Erythroblast (primary cell): Measurements from ENCODE around the gene MXI1.
"Not testable (repeated sequence)": the region's sequence is repeated elsewhere in the genome, so short reads cannot be mapped to it uniquely, and the experiment has no call there.

Experiments
- DNase-seq, 2 experiments: peaks; one replicate each; lab custom pipeline; 2025; lab: John Stamatoyannopoulos, UW
- GATA1 ChIP-seq: IDR thresholded peaks from 2 replicates; pipeline ENCODE4 v1.6.1; 2011; ENCODE audit warnings: low read depth, mild to moderate bottlenecking, control low read depth, low read length, moderate library complexity
- POLR2A ChIP-seq: IDR thresholded peaks from 2 replicates; pipeline ENCODE4 v1.6.1; 2011; ENCODE audit warnings: mild to moderate bottlenecking, low read length

The MXI1 gene

DNA sequence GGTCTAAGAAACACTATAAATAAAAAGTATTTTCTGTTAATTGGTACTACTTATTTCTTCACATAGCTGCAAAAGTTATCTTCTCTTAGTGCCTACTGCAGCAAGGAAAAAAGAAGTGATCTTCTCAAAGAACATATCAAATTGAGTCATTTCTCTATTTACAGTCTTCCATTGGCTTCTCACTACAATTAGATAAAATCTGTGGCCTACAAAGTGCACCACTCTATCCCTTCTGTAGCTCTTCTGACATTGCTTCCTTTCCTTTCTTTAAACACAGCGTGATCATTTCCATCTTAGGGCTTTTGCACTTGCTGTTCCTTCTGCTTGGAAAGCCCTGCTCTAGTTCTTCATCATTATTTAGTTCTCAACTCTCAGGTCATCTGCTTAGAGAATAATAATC, 44.7 kb downstream of the MXI1 start:
- TF ChIP-seq POLR2A (no peak), GATA1 (no peak)
- no peak for DNase-seq

DNA sequence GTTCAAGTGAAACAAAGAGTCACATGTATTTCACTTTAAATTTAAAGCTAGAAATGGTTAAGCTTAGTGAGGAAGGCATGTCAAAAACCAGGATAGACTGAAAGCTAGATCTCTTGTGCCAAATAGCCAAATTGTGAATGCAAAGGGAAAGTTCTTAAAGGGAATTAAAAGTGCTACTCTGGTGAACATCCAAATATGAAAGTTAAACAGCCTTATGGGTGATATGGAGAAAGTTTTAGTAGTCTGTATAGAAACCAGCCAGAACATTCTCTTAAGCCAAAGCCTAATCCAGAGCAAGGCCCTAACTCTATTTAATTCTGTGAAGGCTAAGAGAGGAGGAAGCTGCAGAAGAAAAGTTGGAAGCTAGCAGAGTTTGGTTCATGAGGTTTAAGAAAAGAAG, 47.1 kb downstream of the MXI1 start:
- no peak for DNase-seq
- TF ChIP-seq GATA1 (no peak), POLR2A (no peak)

DNA sequence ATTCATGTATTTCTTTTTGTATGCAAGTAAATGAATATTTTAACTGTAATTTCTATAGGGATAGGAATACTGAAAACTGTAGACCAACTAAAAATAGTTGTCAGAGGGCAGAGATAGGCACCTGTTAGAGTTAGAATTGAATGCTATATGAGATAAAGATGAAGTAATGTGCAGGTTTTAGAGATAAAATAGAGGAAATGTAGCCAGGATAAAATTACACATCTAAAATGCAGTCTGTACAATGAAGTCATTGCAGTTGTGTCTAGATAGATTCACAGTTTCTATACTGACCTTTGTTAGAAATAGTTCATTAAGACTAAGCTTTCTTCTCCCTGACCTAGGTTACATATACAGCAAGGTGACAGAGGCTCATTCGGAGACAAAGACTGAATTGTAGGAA, 51.1 kb downstream of the MXI1 start:
- peak; percentile 79 to 91 for DNase-seq
- peak; percentile 40 for TF ChIP-seq POLR2A
- TF ChIP-seq GATA1: no peak

DNA sequence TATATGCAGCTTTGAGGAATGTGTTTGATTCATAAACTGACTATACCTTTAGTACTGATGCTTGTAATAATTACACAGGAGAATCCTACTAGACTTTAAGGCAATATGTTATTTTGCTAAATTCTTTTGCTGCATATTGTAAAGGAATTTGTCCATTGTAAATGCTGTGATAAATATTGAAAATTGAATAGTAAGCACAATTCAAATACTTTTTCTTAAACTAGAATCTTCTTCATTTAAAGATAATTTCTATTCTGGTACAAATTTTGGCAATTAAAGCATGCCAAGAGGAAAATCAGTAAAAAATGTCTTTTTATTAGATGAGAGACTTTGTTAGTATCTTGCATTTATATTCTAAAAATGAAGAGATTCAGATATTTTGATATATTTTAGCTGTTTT, 51.9 kb downstream of the MXI1 start:
- DNase-seq: no peak
- no peak for TF ChIP-seq POLR2A

DNA sequence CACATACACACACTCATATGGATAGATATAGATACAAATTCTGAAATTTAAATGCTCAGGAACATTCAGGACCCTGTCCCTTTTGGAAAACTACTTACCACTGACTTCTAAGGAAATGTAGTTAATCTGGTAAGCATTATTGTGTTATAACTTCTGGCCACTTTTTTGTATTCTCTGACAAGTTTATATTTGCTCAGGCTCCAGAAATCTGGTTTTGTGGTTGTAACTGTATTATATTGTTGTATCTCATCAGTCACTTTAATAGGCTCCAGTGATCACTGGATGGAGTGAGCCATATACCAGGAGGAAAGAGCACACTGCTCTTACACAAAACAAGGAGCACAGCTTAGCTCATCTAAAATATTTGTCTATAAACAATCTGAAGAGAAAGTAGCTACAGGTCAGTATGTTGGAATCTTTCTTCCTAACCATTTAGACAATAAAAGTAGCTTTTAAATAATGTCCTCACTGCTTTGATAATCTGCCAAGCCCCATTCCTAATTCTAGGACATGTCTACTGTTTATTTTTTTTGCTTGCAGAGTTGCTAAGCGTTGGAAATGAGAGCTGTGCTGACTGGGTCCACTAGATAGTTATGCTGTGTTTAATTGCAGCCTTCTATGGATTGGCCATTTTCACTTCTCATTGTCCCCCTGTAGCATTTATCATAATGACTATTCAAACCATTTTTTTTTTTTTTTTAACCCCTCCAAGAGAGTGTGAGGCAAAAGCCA, 53.5 kb downstream of the MXI1 start:
- DNase-seq: peak; percentile 29 to 36
- TF ChIP-seq GATA1 (no peak), POLR2A (no peak)

DNA sequence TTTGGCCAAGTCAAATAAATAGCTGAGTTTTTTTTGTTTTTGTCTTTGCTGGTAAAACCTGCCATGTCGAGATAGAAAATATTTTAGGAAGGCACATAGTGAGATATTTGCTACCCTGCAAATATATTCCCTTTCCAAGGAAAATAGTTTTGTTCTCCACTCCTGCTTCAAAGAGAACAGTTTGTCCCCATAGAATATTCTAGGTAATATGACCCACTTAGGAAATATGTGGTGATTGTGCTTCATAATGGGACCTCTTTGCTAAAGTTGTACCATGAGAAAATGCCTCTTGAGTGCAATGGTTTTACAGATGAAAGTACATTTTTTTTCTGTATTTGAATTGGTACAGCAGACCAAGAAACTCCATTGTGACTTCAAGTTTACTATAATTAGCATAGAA, 55.8 kb downstream of the MXI1 start:
- no peak for DNase-seq
- TF ChIP-seq POLR2A (no peak), GATA1 (no peak)

DNA sequence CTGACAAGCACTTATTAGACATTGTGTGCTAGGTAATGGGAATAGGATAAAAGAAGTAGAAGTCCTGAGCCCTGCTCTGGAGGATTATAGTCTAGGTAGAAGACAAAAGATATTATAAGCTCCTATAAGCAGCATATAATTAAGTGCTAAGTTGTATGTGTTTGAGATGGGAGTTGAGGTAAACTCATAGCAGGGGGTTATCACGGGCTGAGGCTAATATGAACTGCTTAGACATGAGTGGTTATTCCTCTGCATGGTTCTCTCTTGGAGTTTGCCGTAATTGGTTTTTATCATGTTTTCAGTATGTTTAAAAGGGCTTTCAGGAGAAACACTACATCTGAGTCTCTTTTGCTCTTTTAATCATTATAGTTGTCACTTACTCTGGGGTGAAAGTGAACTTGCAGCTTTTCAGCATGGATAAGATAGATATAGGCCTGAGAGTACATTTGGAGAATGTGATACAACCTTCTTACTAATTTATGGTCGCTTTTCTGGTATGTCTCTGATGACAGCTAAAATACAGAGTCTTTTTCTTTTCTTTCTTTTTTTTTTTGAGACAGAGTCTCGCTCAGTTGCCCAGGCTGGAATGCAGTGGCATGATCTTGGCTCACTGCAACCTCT, 58.3 kb downstream of the MXI1 start:
- TF ChIP-seq POLR2A (no peak), GATA1 (no peak)
- DNase-seq: peak; percentile 26 to 32

DNA sequence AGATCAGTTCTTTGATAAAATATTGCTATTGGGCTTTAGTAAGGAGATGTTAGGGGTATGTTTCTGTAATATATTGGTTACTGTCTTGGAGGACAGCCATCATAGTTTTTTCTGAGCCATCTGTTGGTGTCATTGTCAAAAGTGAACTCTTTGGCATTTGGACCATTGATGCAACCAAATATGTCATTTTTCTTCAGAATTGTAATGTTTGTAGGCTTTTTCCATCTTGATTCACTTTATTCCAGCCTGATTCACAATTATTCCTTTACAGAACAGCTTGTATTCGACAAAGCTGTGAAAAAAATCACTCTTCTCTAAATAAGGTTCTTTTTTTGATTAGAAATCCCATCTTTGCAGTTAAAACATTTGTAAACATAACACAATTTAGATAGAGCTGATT, 59.9 kb downstream of the MXI1 start:
- no peak for TF ChIP-seq GATA1
- DNase-seq: no peak

DNA sequence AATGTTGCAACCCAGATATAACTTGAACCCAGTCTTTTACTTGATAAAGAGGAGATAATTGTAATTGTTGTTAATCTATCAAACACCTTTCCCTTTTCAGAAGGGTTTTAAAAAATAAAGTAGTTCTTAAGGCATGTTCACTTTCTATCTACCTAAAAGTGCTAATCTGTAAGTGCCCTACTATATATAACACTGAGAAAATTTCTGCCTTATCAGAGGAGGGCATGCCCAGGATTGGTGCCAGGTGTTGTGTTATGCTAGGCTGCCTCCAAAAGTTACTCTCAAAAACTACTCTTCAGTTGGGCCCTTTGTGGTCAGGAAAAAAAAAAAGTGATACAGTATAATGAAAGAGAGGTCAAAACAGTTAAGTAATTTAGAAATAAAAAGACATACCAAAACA, 61.0 kb downstream of the MXI1 start:
- TF ChIP-seq GATA1: no peak
- TF ChIP-seq POLR2A: no peak
- DNase-seq: peak; percentile 59 to 73

DNA sequence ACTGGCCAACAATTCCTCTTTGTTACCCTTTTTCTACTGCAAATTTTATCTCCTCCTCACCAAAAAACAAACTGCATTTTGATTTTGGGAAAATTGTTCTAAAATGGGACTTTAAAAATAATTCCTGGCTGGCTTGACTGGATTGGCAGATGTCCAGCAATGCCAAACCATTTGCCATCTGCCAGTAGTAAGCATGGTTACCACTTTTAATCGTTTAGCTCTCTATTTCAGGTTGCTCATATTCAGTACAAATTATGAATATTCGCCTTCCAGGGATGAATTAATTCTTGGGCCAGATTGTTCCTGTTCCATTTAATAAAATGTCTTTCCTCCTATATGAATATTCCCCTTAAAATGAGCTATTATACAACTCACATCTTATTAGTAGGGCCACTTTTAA, 61.6 kb downstream of the MXI1 start:
- DNase-seq: no peak
- TF ChIP-seq GATA1: no peak
- no peak for TF ChIP-seq POLR2A

DNA sequence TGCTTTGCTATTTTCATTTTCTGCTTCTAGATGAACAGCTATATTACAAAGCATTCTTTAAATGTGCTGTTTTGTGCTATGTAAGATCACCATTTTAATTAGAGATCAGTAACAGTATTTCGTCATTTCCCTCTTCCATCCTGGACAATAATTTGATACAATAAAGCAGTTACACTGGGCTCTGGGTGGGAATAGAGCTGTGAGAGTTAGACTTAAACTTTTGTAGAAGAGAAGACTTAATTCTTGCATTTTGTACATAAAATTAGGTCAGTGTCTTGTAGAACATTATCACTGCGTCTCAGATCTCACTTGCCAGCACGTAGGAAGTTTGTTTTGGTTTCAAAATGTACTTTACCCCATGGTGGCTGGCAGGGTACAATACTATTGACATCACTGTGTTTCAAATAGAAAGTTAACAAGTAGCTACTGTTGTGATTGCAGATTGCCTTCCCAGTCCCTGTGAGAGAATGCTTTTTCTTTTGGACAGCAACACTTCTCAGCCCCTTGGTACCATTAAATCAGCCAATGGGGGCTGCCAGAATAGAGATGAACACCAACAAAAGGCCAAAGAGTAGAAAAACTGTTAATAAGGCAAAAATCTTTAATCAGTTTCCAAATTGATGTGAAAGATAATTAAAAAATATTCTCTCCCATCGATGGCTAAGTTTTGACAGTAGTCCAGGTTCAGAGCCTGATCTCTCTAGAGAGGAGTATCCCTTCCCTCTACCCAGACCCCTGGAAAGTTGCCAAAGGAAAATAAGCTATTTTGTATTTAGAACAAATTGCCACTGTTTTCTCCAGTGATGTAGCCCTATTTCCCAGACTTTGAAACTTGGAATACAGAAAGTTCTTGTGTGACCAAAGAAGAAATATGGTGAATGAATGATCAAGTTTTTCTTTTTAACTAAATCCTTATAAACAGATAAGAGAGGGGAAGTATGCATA, 62.2 kb downstream of the MXI1 start:
- TF ChIP-seq POLR2A (no peak), GATA1 (no peak)
- peak in 1 of 2 experiments; percentile 44 for DNase-seq

DNA sequence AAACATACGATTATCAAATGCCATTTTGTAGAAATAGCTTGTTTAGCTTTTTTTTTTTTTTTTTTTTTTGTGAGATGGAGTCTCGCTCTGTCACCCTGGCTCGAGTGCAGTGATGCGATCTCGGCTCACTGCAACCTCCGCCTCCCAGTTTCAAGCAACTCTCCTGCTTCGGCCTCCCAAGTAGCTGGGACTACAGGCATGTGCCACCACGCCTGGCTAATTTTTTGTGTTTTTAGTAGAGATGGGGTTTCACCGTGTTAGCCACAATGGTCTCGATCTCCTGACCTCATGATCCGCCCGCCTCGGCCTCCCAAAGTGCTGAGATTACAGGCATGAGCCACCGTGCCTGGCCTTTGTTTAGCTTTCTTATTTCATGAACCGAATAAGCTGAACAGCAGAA, 65.6 kb downstream of the MXI1 start:
- DNase-seq: not testable (repeated sequence)

DNA sequence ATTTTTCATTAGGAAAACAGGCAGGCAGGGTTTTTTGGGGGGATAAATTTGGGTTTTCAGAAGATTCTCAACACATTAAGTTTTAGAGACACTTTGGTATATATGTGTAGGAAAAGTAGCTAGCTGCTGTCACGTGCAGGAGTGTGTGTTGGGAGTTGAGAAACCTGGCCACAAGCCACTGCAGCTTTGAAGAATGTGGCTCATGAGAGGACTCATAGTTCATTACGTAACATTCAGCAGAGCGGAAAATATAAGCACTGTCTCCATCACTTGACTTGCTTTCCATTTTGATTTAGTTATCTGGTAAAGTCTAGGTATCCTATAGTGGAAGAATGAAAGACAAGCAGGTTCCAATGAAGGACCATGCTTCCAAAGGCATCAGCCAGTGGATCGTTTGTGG, 66.1 kb downstream of the MXI1 start:
- DNase-seq: peak; percentile 39 to 60
- TF ChIP-seq POLR2A (no peak), GATA1 (no peak)

DNA sequence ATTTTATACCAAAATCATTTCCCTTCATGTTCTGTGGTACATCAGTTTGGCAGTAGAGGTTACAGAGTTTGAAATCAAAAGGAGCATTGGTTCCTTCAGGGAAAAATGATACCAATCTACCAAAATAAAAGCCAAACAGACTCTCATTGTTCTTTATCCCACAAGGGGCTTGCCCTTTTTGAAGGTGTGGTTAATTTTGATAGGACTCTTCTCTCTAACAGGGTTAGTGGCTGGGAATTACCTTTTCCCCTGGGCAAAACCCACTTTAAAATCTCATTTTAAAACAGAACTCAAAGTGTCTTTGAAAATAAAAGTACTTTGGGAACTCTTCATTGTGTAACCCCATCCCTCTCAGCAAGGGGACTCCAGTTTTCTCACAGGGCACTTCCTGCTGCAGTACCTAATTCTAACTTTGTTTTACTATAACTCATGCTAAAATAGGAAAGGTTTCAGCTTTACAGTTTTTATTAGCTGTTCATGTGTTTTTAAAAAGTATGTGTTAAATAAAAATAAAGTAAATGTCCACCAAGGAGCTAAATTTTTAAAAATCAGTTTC, 66.7 kb downstream of the MXI1 start:
- no peak for DNase-seq
- TF ChIP-seq GATA1: no peak
- TF ChIP-seq POLR2A: no peak

DNA sequence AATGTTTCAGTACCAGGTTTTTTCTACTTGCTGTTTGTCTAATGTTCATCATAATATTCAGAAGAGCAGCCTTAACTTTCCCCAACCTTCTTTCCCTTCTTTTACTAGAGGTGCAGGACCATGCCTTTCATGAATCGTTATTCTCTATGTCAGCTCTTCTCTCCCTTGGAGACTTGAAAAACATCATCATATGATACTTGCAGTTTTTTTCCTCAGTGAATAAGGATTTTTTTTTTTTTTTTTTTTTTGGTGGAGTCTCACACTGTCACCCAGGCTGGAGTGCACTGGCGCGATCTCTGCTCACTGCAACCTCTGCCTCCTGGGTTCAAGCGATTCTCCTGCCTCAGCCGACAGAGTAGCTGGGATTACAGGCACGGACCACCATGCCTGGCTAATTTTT, 67.2 kb downstream of the MXI1 start:
- DNase-seq: peak in 1 of 2 experiments; percentile 31
- TF ChIP-seq GATA1 (no peak), POLR2A (no peak)
